SKM-1 treated with dmso at 0.1 percent for 144 hours (cell line): Measurements from ENCODE around the gene GRIK5.

ENCODE experiments used
- DNase-seq: peaks from one replicate; lab custom pipeline; 2025; ENCODE audit not compliant: unreplicated experiment; lab: John Stamatoyannopoulos, UW

Gene GRIK5

DNA sequence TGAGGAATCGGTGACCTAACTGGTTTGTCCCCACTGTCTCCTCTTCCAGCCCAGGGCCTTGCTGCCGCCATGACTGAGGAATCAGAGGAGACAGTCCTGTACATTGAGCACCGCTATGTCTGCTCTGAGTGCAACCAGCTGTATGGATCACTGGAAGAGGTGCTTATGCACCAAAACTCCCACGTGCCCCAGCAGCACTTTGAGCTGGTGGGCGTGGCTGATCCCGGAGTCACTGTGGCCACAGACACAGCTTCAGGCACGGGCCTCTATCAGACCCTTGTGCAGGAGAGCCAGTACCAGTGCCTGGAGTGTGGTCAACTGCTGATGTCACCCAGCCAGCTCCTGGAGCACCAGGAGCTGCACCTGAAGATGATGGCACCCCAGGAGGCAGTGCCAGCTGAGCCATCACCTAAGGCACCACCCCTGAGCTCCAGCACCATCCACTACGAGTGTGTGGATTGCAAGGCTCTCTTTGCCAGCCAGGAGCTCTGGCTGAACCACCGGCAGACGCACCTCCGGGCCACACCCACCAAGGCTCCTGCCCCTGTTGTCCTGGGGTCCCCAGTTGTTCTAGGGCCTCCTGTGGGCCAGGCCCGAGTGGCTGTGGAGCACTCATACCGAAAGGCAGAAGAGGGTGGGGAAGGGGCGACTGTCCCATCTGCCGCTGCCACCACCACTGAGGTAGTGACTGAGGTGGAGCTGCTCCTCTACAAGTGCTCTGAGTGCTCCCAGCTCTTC lies 8.7 kb upstream of the GRIK5 start:
- DNase-seq = no peak

DNA sequence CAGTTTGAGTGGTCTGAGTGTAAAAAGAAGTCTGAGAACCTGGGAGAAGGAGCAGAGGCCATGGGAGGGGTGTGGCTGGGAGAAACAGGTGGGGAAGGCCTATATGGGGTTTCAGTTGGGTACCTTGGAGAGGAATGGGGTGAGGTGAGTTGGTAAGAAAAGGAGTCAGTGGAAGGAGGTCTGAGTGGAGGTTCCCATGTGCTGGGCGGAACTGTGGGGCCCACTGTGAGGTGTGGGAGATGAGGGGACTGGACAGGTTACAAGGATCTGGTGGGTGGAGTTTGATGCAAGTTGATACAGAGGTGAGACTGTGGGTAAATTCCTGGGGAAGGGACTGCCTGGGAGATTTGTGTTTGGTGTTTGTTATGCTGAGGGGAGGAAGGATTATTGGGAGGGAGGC lies 8.1 kb upstream of the GRIK5 start:
- no peak for DNase-seq

DNA sequence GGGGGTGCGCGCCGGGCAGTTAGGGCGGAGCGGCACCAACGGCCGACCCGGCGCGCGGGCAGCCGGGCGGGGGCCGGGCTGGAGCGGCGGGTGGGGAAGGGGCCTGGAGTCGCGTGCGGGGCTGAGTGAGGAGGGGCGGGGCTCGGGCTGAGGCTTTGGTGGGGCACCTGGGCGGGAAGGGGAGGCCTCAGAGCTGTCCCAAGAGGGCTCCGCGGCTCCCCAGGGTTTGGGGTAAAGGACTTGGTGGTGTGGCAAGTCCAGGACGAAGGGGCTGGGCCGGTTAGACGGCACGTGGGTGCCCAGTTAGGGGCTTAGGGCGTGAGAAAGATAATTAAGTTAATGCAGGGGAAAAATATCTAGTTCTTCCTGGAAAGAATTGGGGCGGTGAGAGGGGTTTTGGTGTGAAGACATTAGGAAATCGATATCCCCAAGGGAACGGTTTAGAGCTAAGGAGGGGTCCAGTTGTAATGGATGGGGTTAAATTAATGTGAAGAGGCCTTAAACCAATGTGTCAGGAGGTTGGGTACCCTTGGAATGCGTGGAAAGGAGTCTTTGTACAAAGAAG lies 6.5 kb upstream of the GRIK5 start:
- DNase-seq = no peak

DNA sequence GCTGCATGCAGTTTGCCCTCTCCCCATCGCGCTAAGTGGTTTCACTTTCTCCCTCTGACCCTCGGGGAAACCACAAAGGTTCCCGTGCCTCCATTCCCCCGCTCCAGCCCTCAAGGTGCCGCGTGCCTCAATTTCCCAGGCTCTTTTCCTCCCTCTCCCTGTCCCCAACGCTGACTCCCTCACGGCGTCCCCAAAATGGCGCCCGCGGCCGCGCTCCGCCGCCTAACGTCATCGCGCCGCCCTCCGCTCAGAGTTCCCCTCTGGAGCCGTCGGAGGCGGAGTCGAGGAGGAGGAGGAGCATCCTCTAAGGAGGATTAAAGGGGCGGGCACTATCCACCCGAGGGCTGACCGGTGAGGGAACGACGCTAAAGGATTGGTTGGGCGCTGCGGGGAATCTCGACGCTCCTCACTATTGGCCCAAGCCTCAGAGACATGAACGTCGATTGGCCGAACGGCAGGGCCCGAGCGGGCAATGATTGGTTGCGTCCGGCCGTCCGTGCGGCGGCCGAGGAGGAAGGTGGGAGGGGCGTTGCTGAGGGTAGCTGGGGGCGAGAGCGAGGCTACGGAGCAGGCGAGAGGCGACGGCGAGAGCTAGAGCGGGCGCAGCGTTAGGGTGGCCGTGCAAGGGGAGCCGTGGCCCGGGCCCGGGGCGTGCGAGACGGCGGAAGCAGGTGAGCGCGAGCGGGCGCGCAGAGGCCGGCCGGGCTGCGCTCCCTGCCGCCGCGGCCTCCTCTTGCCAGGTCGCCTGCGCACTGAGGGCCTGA lies 5.8 kb upstream of the GRIK5 start, which contains the start of gene ZNF574:
Gene ZNF574, plus strand, starts transcription at position 551 of the 764 bp plus-strand sequence. CDS start 2,441 bp downstream, outside the sequence.
- DNase-seq = peak; percentile 95

DNA sequence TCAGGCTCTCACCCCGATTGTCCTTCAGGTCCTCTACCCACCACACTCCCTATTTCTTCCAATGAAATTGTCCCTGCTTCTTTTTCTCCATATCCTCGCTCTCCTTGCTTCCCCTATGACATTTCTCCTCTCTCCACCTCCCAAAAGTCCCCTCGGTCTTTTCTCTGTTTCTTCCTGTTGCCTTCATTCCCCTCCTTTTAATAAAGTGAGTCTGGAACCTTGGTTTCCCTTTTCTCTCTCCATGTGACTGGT lies 5.3 kb upstream of the GRIK5 start:
- peak; percentile 31 for DNase-seq

DNA sequence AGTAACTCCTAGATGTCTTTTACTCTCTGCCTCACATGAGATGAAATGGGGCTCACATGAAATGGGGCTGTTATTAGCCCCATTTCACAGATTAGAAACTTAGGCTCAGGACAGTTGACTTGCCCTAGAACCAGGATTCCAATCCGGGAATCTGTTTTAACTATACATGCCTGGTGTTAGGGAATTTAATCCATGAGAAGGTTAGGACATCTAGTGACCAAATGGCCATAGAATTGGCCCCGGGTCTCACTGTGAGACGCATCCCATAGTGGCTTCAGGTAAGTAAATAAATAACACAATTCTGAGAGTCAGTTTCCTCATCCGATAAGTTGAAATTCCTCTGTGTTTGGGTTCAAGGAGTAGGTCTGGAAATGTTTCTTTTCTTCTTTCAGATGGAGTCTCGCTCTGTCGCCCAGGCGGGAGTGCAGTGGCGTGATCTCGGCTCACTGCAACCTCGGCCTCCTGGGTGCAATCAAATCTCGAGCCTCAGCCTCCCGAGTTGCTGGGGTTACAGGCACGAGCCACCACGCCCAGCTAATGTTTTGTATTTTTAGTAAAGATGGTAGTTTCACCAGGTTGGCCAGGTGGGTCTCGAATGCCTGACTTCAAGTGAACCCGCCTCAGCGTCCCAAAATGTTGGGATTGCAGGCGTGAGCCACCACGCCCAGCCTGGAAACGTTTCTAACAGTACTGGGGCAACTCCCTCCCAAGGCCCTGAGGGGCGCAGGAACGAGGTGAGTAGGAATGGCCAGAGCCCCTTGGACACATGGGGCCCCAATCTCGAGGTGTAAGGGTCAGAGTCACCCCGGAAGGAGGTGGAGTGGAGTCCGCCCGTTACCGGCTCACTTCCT lies 4.7 kb upstream of the GRIK5 start:
- DNase-seq = no peak

DNA sequence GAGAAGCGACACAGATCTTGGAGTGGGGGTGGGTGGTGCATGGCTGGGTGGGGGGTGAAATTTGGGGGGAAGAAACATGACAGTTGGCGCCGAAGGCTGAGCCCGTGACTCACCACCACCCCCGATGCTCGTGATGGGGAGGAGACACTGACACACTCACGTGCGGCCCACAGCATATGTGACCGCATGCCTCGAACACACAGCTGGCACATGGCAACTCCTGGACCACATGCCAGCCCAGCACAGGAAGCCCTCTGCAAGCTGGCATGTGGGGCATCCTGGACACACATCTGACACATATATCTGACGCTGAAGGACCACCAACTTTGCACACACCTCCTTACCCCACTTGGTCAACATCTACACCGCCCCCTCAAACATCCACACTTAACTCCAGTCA lies 1.2 kb upstream of the GRIK5 start:
- DNase-seq = no peak

DNA sequence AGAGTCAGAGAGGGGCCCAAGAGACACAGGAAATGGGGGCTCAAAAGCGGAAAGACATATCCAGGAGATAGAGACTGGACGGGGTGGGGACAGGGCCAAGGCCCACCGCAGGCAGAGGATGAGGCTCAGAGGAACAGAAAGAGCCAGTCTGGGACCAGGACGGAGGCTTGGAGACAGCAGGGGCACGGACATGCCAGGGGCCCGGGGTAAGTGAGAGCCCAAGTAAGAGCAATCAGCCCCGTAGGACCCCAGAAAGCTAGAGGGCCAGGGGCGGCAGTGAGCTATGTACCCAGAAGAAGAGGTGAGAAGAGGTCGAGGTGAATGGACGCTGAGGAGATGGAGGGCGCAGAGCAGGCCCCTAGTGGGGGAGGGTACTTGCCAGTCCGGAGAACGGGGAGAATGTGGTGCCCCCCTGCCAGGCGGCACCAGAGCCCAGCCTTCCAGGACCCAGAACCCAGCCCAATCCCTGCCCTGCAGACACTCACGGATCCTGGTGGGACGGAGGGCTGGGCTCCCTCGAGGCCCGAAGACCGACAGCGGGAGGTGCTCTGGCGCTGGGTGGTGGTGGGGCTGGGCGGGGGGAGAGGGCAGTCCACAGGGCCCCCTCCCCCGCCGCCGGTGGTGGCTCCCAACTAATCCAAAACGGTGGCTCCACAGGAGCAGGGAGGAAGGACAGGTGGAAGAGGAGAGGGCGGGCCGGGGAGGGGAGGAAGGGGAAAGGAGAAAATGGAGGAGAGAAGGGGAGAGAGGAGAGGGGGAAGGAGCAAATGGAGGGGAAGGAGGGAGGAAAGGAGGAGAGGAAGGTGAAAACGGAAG lies 1.0 kb downstream of the GRIK5 start:
- DNase-seq = no peak

DNA sequence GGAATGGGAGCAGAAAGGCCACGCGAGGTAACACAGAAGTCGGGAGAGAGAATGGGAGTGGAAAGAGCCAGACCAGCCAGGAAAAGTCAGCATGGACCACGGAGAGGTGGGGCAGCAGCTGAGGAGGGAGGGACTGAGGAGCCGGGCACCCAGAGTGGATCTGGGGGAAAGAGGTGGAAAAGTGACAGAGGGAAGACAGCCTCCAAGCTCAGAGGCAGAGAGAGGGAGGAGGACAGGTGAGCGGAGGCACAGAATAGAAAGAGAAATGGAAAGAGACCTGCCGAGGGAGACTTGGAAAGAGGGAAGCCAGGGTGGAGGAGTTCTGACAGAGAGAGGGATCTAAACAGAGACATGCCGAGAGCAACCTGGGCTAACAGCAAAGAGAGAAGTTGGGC lies 1.6 kb downstream of the GRIK5 start:
- DNase-seq = no peak

DNA sequence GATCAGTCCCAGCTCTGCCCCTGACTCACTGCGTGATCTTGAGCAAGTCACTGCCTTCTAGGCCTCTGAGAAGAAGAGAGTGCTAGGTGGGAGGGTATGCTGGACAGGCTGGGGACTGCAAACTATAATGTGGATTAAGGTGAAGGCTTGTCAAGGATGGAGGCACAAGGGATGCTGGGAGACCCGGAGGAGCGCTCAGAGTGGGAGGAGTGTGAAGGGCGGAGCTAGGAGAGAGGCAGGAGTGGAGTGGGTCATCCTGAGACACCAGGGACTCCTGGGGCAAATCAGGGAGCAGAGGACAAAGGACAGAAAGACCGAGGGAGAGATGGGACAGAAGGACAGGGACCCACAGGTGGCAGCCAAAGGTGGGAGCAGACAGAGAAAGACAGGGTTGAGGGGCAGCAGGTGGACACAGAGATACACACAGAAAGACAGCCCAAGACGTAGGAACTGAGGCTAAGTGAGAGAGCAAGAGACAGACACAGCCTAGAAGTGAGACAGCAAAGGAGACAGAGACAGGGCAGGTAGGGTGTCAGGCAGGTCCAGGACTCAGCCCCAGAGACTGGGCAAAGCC lies 2.6 kb downstream of the GRIK5 start:
- no peak for DNase-seq

DNA sequence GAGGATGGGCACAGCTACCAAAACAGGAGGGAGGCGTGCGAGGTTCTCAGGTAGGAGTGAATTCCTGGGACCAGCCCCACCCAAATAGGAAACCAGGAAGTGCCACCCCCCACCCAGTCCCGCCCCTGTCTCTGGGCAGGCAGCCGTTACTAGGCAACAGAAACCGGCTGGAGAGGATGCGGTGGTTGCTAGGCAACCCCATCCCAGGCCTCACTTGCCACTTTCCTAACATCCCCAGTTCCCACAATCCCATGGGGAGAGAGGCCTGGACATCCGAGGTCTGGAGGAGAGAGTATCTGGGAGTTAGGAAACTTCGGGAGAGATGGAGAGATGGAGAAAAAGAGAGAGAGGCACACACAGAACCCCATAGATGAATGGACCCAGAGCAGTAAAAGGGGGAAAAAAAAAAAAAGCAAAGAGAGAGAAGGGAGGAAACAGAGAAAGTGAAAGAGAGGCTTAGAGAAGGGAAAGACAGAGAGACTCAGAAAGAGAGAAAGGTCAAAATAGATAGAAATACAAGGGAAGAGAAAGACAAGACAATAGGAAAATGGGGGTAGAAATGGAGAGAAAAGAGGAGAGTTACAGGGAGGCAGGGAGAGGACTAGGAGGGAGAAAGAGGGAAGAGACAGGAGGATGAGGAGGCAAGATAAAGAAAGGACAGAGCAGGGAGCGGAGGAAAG lies 3.8 kb downstream of the GRIK5 start:
- no peak for DNase-seq

DNA sequence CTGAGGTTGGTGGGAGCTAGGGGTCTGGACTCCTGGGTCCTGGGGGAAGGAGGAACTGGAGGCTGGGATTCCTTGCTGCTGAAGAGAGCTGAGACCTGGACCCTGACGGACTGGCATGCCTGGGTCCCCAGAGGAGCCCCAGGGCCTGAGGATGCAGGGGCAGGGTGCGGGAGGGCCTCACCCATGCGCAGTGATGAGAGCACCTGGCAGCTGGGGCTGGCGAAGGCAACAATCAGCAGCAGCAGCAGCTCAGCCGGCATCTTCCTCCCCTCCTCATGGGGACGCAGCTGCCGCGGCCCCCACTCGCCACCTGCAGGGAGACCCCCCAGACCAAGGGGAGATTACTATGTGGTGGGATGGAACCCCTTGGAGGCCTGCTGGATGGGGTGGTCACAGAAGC lies 4.5 kb downstream of the GRIK5 start:
- no peak for DNase-seq

DNA sequence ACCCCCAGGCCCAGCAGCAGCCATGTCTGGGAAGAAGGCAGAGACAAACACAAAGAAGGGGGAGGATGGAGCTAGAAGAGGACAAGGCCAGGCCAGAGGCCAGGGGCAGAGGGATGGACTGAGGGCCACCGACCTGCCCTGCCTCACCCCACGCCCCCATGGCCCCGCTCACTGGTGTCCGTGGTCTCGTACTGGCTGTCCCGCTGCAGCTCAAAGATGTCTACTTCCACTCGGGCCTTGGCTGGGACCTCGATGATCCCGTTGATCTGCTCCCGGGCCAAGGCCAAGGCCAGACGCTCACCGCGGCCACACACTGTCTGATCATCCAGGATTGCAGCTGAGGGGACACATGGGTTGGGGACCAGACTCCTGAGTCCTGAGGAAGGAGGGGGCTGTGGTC lies 5.0 kb downstream of the GRIK5 start:
- DNase-seq = no peak

DNA sequence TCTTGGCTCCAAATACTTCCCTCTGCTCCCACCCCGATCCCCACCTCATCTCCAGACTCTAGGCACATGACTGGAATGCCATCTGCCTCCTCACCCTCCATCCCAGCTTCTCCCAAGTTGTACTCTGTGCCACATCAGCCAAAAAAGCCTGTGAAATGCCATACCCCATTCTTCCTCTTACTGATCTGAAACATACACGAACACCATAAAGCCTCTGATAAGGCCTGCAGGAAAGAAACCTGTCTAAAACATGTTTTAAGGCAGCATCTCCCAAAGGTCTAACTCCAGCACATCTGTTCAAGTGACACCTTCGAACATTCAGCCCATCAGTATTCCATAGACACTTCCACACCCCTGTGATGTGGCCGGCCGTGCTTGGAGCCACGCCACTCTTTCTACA lies 5.6 kb downstream of the GRIK5 start:
- DNase-seq = no peak

DNA sequence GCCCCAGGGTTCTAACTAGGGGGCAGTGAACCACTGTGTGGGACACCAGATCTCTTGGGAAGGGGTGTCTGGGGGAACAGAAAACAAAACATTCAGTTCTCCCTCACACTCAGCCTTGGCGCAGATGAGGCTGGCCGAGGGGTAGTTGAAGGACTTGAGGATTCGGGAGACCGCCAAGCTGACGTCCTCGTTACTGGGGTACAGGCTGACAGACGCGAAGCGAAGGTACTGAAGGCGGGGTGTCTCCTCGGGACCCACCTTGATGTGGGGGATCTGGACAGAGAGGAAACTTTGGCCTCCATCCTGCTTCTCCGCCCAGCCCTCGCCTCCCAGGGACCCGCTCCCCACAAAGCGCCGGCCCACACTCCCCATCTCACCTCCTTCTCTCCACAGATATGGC lies 7.6 kb downstream of the GRIK5 start:
- DNase-seq = no peak

DNA sequence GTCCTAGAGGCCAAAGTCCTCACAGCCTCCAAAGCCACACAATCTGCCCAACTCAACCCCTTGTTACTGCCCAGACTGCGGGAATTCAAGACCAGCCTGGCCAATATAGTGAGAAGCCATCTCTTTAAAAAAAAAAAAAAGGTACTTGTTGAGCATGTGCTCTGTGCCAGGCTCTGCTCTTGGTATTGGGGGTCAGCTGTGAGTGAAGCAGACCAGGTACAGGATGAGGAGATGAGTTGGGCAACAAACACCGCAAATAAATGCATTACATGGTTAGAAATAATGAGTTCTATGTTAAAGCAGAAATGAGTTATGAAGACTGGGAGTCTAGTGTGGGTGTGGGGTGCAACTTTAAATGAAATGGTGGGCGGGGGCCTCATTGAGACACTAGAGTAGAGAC lies 9.9 kb downstream of the GRIK5 start:
- no peak for DNase-seq

DNA sequence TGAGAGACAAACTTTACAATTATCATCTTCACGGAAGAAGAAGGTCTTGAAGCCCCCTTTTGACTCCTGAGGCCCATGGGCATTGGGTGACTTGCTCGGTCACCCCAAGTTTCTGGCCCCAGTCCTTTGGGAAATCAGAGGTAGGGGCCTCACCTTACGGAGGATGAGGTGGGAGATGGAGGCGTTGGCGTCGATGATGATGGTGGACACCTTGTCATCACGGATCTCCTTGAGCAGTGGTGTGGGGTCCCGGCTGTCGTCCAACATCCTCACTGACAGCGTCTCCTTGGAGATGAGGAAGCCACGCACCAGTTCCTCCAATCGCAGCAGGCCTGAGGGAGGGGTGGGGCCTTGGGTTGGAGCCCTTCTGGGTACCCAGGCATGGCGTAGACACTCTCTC lies 10.8 kb downstream of the GRIK5 start:
- no peak for DNase-seq

DNA sequence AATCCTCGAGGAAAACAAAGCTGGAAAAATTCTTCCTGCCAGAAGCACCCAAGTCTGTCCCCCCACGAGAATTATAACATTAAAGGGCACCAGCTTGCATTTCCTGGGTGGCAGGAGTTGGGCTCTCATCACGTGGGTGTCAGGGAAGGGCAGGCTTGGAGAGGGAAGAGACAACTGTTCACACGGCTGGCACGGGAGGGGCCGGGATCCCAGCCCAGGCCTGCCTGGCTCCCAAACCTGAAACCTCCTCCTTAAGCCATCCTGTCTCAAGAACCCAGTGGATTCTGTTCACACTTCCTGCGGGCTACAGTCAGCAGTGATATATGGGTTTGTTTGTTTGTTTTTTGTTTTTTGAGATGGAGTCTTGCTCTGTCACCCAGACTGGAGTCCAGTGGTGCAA lies 12.2 kb downstream of the GRIK5 start:
- no peak for DNase-seq

DNA sequence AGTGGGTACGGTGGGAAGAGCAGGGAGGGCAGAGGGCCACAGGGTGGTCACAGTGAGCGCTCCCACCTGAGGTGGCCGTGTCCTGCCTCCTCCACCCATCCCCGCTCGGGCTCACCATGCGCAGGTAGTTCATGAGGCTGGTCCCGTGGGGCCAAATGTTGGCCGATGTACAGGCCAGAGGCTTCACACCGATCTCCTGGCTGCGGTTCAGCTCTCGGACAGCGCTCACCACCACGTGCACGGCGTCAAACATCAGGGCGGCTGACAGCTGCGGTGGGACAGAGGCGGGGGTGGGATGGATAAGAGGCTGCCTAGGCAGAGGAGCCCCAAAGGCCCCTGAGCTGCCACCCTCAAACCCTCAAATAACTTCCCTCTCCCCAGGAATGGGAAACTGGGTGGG lies 15.8 kb downstream of the GRIK5 start:
- no peak for DNase-seq
